OCI-LY1 (cell line): Measurements from ENCODE around the gene ASIC5.

Source experiments
- EZH2 ChIP-seq: fragments of 200-600 bp; sonication (generic), shearing (Covaris generic); IDR thresholded peaks from 2 replicates; pipeline ENCODE4 v1.8.0; 2017; ENCODE audit warnings: borderline replicate concordance, mixed run types, mild to moderate bottlenecking, antibody characterized with exemption, low read length, moderate library complexity, mixed read lengths
- TF ChIP-seq, protein P1 (sequence below): fragments of 200-600 bp; sonication (generic), shearing (Covaris generic); IDR thresholded peaks from 2 replicates; pipeline ENCODE4 v1.5.1; 2017; ENCODE audit warnings: mild to moderate bottlenecking, antibody characterized with exemption, low read length, moderate library complexity, mixed read lengths

- TF ChIP-seq, protein P1, sequence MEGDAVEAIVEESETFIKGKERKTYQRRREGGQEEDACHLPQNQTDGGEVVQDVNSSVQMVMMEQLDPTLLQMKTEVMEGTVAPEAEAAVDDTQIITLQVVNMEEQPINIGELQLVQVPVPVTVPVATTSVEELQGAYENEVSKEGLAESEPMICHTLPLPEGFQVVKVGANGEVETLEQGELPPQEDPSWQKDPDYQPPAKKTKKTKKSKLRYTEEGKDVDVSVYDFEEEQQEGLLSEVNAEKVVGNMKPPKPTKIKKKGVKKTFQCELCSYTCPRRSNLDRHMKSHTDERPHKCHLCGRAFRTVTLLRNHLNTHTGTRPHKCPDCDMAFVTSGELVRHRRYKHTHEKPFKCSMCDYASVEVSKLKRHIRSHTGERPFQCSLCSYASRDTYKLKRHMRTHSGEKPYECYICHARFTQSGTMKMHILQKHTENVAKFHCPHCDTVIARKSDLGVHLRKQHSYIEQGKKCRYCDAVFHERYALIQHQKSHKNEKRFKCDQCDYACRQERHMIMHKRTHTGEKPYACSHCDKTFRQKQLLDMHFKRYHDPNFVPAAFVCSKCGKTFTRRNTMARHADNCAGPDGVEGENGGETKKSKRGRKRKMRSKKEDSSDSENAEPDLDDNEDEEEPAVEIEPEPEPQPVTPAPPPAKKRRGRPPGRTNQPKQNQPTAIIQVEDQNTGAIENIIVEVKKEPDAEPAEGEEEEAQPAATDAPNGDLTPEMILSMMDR = no peak
- no peak for TF ChIP-seq EZH2
Observed at GRCh38 chr4:155883895-155884294, 17.8 kb upstream of the ASIC5 start.
